ENCODE data around the gene GPR157.
A peak's percentile ranks its signal among the peaks of the same experiment; 100 is the strongest.
"Not testable (repeated sequence)": the region's sequence is repeated elsewhere in the genome, so short reads cannot be mapped to it uniquely, and the experiment has no call there.

The GPR157 gene

DNA sequence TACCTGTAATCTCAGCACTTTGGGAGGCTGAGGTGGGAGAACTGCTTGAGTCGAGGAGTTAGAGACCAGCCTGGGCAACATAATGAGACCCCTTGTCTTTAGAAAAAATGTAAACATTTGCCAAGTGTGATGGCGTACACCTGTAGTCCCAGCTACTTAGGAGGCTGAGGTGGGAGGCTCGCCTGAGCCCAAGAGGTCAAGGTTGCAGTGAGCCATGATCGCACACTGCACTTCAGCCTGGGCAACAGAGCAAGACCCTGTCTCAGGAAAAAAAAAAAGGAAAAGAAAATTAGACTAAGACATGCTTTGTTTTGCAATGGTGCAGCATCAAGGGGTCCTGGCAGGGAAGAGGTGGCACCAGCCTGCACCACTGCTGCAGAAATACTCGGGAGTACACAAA is 16.8 kb upstream of the GPR157 start:
- in situ Hi-C loops (cut with HindIII; ENCODE audit: low pct_ligation_motif_present, low sequenced_read_pairs) = no loop called here
- TF ChIP-seq, protein P1, sequence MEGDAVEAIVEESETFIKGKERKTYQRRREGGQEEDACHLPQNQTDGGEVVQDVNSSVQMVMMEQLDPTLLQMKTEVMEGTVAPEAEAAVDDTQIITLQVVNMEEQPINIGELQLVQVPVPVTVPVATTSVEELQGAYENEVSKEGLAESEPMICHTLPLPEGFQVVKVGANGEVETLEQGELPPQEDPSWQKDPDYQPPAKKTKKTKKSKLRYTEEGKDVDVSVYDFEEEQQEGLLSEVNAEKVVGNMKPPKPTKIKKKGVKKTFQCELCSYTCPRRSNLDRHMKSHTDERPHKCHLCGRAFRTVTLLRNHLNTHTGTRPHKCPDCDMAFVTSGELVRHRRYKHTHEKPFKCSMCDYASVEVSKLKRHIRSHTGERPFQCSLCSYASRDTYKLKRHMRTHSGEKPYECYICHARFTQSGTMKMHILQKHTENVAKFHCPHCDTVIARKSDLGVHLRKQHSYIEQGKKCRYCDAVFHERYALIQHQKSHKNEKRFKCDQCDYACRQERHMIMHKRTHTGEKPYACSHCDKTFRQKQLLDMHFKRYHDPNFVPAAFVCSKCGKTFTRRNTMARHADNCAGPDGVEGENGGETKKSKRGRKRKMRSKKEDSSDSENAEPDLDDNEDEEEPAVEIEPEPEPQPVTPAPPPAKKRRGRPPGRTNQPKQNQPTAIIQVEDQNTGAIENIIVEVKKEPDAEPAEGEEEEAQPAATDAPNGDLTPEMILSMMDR (IDR thresholded peaks at IDR 0.05; ENCODE audit: low read depth, low read length, missing control alignments) = no peak

DNA sequence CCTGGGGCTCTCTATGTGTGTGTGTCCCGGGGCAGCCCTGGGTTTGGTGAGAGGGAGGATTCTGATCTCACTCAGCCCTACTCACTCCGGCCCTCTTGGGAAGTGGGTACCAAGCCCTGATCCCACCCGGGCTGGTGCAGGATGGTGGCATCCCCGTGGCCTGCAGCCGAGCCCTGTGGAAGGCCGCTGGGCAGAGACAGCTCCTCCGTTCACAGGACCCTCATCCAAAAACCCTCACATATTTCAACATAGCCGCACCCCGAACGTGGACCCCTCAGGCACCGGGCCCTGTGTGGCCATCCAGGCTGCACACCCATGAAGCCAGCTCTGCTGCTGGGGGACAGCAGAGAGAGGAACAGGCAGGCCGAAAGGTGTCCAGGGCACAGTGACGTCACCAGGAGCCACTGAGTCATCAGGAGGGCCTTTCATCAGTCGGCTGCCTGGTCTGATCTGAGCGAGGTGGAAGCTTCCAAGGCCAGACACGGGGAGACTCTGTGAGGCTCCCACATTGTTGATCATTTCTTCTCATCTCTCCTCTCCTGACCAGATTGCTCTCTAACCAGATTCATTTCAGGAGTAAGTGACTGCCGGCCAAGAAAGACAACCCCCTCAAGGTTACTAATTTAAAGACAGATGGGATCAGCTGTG is 16.2 kb upstream of the GPR157 start:
- H3K36me3 ChIP-seq (replicated peaks) = peaks cover 29% of the 10 kb centered on the region
- DNase-seq = peak; percentile 82
- no peaks in the 10 kb centered on the region for H3K27me3 ChIP-seq (replicated peaks)
- peak overlapping the region; percentile 15 for H3K27ac ChIP-seq
- H3K4me3 ChIP-seq (ENCODE audit: low read depth, low read length) = no peak overlapping the region
- in situ Hi-C loops (cut with HindIII; ENCODE audit: low pct_ligation_motif_present, low sequenced_read_pairs) = no loop called here
- TF ChIP-seq, protein P1 (IDR thresholded peaks at IDR 0.05; ENCODE audit: low read depth, low read length, missing control alignments) = no peak

More for the DNA sequence above, 16.8 kb upstream of the GPR157 start:
- peak overlapping the region; percentile 15 for H3K27ac ChIP-seq
- H3K4me3 ChIP-seq (ENCODE audit: low read depth, low read length) = no peak overlapping the region
- H3K36me3 ChIP-seq (replicated peaks) = peaks cover 35% of the 10 kb centered on the region
- no peak for DNase-seq
- H3K27me3 ChIP-seq (replicated peaks) = no peaks in the 10 kb centered on the region

DNA sequence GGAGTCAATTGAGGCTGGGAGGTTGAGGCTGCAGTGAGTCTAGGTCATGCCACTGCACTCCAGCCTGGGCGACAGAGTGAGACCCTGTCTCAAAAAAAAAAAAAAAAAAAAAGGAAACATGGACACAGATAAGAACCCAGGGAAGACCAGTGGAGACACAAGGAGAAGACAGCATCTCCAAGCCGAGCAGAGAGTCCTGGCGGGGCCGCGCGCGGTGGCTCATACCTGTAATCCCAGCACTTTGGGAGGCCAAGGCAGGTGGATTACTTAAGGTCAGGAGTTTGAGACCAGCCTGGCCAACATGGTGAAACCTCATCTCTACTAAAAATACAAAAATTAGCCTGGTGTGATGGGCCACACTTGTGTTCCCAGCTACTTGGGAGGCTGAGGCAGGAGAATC is 15.6 kb upstream of the GPR157 start:
- H3K27me3 ChIP-seq (replicated peaks); in situ Hi-C loops (cut with HindIII; ENCODE audit: low pct_ligation_motif_present, low sequenced_read_pairs); H3K27ac ChIP-seq; DNase-seq; H3K4me3 ChIP-seq (ENCODE audit: low read depth, low read length): not testable (repeated sequence)
- peaks cover 22% of the 10 kb centered on the region for H3K36me3 ChIP-seq (replicated peaks)

DNA sequence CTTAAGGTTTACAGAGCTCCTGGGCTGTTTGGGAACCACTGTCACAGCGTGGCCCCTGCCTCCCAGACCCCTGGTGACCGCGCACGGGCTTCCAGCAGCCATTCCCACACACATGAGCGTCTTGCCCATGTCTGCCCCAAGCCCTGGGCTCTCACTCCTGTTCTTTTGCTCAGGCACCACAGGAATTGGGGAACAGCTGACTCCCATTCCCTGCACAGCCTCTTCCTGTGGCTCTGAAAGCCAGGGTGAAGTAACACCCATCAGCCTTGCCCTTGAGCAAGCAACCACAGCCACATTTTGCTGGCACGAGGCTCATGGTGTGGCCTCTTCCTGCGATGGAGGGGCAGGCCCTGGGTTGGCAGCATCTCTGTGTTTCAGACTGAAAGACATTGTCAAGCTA is 14.3 kb upstream of the GPR157 start:
- in situ Hi-C loops (cut with HindIII; ENCODE audit: low pct_ligation_motif_present, low sequenced_read_pairs) = no loop called here
- no peak overlapping the region for H3K4me3 ChIP-seq (ENCODE audit: low read depth, low read length)
- H3K27me3 ChIP-seq (replicated peaks) = no peaks in the 10 kb centered on the region
- no peak overlapping the region for H3K27ac ChIP-seq
- peaks cover 13% of the 10 kb centered on the region for H3K36me3 ChIP-seq (replicated peaks)
- DNase-seq = no peak
- TF ChIP-seq, protein P1 (IDR thresholded peaks at IDR 0.05; ENCODE audit: low read depth, low read length, missing control alignments) = no peak

DNA sequence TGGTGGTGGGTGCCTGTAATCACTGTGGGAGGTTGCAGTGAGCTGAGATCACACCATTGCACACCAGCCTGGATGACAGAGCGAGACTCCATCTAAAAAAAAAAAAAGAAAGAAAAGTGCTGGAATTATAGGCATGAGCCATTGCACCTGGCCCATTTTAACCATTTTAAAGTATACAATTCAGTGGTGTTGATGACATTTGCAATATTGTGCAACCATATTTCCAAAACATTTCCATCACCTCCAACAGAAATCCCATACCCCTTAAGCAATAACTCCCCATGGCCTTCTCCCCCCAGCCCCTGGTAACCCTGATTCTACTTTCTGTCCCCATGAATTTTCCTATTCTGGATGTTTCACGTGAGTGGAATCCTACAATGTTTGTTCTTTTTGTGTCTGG is 11.0 kb upstream of the GPR157 start:
- DNase-seq = no peak
- no peak overlapping the region for H3K4me3 ChIP-seq (ENCODE audit: low read depth, low read length)
- in situ Hi-C loops (cut with HindIII; ENCODE audit: low pct_ligation_motif_present, low sequenced_read_pairs) = no loop called here
- TF ChIP-seq, protein P1 (IDR thresholded peaks at IDR 0.05; ENCODE audit: low read depth, low read length, missing control alignments) = no peak
- H3K27ac ChIP-seq = no peak overlapping the region
- no peaks in the 10 kb centered on the region for H3K36me3 ChIP-seq (replicated peaks)
- H3K27me3 ChIP-seq (replicated peaks) = no peaks in the 10 kb centered on the region

DNA sequence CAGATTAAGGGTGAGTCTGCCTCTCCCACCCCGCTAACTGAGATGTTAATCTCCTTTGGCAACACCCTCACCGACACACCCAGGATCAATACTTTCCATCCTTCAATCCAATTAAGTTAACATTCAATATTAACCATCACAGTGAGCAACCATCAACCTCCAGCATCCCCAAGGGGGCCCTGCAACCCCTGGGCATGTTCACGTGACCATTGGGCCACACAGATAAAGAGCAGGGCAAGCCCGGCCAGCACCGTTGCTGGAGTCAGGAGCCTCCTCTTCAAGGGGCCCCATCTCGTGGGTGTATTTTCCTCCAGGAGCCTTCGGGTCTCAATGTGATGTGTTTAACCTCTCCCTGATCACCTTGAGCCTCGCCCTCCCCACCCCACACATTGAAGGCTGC is 8.0 kb upstream of the GPR157 start:
- no peak overlapping the region for H3K27ac ChIP-seq
- TF ChIP-seq, protein P1 (IDR thresholded peaks at IDR 0.05; ENCODE audit: low read depth, low read length, missing control alignments) = no peak
- H3K4me3 ChIP-seq (ENCODE audit: low read depth, low read length) = no peak overlapping the region
- DNase-seq = no peak
- no peaks in the 10 kb centered on the region for H3K36me3 ChIP-seq (replicated peaks)
- H3K27me3 ChIP-seq (replicated peaks) = no peaks in the 10 kb centered on the region
- in situ Hi-C loops (cut with HindIII; ENCODE audit: low pct_ligation_motif_present, low sequenced_read_pairs) = no loop called here
